ENCODE results near the gene SAMD3. TPM values are rescaled to one million over a fixed set of nuclear protein-coding genes. Genes with fewer than 3 reads are reported as not detected.

SAMD3 gene
- 0.25 and 0.33 TPM in 2 replicates for total RNA-seq

GRCh38 chr6:130222775-130223174 is at the start of gene SAMD3:
Gene SAMD3 (minus strand): TSS chr6:130222951. CDS start chr6:130215273, 7,678 bp downstream.

Other genes starting within 250 kb of the SAMD3 start
- gene L3MBTL3, start 204.4 kb downstream of the SAMD3 start, total RNA-seq = 3.7 and 4.7 TPM in 2 replicates
- 4.9 and 12.8 TPM in 2 replicates for gene TMEM200A, start 143.1 kb upstream of the SAMD3 start, total RNA-seq